Measurements from ENCODE around the gene PHLDB1.

DNA sequence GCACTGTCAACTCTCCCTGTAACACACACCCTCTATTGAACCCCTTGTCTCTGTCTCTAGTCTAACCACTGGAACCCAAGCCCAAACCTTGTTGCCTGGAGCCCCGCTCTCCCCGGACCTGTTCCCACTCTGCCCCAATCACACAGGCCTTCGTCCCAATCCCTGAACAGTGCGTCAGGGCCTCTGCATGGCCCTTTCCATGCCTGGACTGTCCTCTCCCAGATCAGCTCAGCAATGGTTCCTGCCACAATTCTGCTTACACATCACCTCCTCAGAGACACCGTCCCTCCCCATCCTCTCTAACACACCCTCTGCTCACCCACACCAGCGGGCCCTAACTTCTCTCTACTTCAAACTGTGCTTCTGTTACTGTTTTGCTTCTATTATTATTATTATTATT lies 70.6 kb downstream of the PHLDB1 start:
- TF ChIP-seq CTCF (IDR thresholded peaks at IDR 0.05) (no peak), POLR2A (IDR thresholded peaks at IDR 0.05) (no peak)

Measured in heart left ventricle (tissue), 13 donors.